ENCODE results near the gene CFAP77.

DNA sequence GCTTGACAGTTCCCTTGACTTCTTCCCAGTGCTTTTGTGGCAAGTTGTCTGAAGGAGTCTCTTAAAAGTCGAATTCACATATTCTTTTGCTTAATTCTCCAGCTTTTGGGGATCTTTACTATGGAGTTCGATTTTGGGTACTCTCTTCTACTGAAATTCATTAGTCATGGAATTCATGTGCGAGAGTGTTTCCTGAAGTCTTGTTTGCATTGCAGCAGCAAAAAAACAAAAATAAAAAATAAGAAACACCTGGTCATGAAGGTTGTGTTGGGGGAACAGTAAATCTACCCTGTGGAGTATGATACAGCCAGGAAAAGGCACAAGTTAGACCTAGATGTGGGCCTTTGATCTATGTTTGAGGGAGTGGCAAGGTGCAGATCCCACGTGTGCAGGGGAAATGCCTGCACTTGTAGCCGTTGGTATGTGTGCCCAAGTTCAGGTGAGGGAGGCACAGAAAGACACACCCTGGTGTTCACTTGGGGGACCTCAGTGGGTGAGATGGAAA is 55.2 kb downstream of the CFAP77 start:
- TF ChIP-seq, protein P1, sequence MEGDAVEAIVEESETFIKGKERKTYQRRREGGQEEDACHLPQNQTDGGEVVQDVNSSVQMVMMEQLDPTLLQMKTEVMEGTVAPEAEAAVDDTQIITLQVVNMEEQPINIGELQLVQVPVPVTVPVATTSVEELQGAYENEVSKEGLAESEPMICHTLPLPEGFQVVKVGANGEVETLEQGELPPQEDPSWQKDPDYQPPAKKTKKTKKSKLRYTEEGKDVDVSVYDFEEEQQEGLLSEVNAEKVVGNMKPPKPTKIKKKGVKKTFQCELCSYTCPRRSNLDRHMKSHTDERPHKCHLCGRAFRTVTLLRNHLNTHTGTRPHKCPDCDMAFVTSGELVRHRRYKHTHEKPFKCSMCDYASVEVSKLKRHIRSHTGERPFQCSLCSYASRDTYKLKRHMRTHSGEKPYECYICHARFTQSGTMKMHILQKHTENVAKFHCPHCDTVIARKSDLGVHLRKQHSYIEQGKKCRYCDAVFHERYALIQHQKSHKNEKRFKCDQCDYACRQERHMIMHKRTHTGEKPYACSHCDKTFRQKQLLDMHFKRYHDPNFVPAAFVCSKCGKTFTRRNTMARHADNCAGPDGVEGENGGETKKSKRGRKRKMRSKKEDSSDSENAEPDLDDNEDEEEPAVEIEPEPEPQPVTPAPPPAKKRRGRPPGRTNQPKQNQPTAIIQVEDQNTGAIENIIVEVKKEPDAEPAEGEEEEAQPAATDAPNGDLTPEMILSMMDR (IDR thresholded peaks at IDR 0.05; ENCODE audit: insufficient read depth, low read depth, low read length), result no peak
- TF ChIP-seq EZH2 (IDR thresholded peaks at IDR 0.05; ENCODE audit: insufficient read depth, low read length), result no peak
